Stimulated activated naive CD8-positive, alpha-beta T cell treated with anti-CD3 and anti-CD28 coated beads, Interleukin-15, Interleukin-2, amounts not matched to agents 100 ng/mL and 50 ng/mL, for 24 hours (primary cell): Measurements from ENCODE around the gene TLX1.
"Not testable (repeated sequence)": the region's sequence is repeated elsewhere in the genome, so short reads cannot be mapped to it uniquely, and the experiment has no call there.

Source experiments
- H3K27ac Mint-ChIP-seq: one replicate; pipeline ENCODE4 v1.8.0; 2021; ENCODE audit warnings: mild to moderate bottlenecking, mixed read lengths
- H3K27me3 Mint-ChIP-seq: one replicate; pipeline ENCODE4 v1.8.0; 2021; ENCODE audit warnings: mixed read lengths
- H3K36me3 Mint-ChIP-seq: one replicate; pipeline ENCODE4 v1.8.0; 2021; ENCODE audit warnings: low read depth, mixed read lengths
- H3K4me1 Mint-ChIP-seq: one replicate; pipeline ENCODE4 v1.8.0; 2021; ENCODE audit warnings: low read depth, mixed read lengths
- H3K4me3 Mint-ChIP-seq: one replicate; pipeline ENCODE4 v1.8.0; 2021; ENCODE audit warnings: mild to moderate bottlenecking, mixed read lengths
- H3K9me3 Mint-ChIP-seq: one replicate; pipeline ENCODE4 v1.8.0; 2021; ENCODE audit warnings: mixed read lengths

TLX1 gene

GRCh38 chr10:101146392-101147251 is 15.5 kb downstream of the TLX1 start:
- Mint-ChIP-seq H3K27ac (no peak overlapping the region), H3K27me3 (peaks cover 87% of the 10 kb centered on the region), H3K9me3 (no peaks in the 10 kb centered on the region), H3K36me3 (no peaks in the 10 kb centered on the region), H3K4me1 (peaks cover 4% of the 10 kb centered on the region), H3K4me3 (no peak overlapping the region)

- no peaks in the 10 kb centered on the region for H3K4me1 Mint-ChIP-seq
- H3K4me3 Mint-ChIP-seq = no peak overlapping the region
- peaks cover 76% of the 10 kb centered on the region for H3K27me3 Mint-ChIP-seq
- H3K27ac Mint-ChIP-seq = no peak overlapping the region
- no peaks in the 10 kb centered on the region for H3K9me3 Mint-ChIP-seq
- H3K36me3 Mint-ChIP-seq = no peaks in the 10 kb centered on the region
These were observed 20.3 kb downstream of the TLX1 start for GRCh38 chr10:101151395-101151794.

- Mint-ChIP-seq H3K4me1 (no peaks in the 10 kb centered on the region), H3K4me3 (no peak overlapping the region), H3K9me3 (no peaks in the 10 kb centered on the region)
These were observed 21.2 kb downstream of the TLX1 start for GRCh38 chr10:101152316-101152715.

DNA sequence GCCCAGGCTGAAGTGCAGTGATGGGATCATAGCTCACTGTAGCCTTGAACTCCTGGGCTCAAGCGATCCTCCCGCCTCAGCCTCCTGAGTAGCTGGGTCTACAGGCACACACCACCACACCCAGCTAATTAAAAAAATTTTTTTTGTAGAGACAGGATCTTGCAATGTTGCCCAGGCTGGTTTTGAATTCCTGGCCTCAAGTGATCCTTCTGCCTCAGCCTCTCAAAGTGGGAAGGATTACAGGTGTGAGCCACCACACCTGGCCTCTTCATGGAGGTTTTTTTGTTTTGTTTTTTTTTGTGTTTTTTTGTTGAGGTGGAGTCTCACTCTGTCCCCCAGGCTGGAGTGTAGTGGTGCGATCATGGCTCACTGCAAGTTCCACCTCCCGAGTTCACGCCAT is 23.4 kb downstream of the TLX1 start:
- not testable (repeated sequence) for H3K4me3 Mint-ChIP-seq, H3K36me3 Mint-ChIP-seq, H3K9me3 Mint-ChIP-seq, H3K4me1 Mint-ChIP-seq, H3K27ac Mint-ChIP-seq
- peaks cover 69% of the 10 kb centered on the region for H3K27me3 Mint-ChIP-seq

More at GRCh38 chr10:101152316-101152715, 21.2 kb downstream of the TLX1 start:
- Mint-ChIP-seq H3K36me3 (no peaks in the 10 kb centered on the region), H3K27me3 (peaks cover 74% of the 10 kb centered on the region), H3K27ac (no peak overlapping the region)

GRCh38 chr10:101155896-101156295 is 24.8 kb downstream of the TLX1 start:
- Mint-ChIP-seq H3K4me1 (no peaks in the 10 kb centered on the region), H3K9me3 (no peaks in the 10 kb centered on the region), H3K27me3 (peaks cover 57% of the 10 kb centered on the region), H3K36me3 (no peaks in the 10 kb centered on the region), H3K27ac (no peak overlapping the region), H3K4me3 (no peak overlapping the region)

DNA sequence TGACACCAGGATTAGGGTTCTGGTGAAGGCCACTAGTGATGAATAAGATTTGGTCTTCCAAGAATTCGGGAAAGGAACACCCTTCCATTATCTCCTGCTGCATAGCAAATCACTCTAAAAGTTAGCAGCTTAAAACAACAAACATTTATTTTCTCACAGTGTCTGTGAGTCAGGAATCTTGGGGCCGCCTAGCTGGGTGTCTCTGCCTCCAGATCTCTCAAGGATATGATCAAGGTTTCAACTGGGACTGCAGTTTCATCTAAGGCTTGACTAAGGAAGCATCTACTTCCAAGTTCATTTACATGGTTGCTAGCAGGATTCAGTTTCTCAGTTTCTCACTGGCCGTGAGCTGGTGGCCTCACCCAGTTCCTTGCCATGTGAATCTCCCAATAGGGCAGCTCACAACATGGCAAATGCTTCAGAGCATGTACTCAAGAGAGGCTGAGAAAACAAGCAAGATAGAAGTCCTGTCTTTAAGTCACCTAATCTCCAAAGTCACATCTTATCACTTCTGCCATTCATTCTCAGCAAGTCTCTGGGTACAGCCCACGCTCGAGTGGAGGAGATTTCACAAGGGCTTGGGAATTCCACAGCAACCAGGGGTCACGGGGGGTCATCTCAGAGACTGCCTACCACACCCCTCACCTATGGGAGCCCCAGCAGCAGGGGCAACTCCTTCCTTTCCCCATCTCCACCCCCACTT is 26.8 kb downstream of the TLX1 start:
- no peak overlapping the region for H3K4me3 Mint-ChIP-seq

DNA sequence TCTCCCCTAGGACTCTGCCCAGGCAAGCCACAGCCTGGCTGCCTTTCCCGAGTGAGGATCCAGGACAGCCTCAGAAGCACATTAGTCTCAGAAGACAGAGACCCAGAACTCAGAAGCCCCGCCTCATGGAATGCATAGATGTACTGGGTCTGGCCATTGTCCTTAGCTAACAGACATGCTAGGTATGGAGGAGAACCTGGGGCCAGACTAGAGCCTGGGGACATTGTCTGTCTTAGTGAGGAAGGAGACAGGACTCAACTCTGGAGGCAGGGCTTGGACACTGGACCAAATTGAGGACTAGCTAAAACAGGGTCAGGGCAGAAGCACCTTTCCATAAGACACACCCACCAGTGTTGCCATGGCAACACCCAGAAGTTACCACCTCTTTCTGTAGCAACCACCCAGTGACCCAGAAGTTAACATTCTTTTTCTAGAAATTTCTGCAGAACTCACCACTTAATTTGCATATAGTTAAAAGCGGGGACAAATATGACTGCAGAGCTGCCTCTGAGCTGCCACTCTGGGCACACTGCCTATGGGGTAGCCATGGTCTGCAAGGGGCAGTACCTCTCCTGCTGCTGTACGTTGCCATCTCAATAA is 27.5 kb downstream of the TLX1 start:
- Mint-ChIP-seq H3K36me3 (no peaks in the 10 kb centered on the region), H3K27ac (no peak overlapping the region), H3K27me3 (peaks cover 61% of the 10 kb centered on the region), H3K9me3 (no peaks in the 10 kb centered on the region), H3K4me3 (no peak overlapping the region), H3K4me1 (peaks cover 11% of the 10 kb centered on the region)

More for the DNA sequence above, 26.8 kb downstream of the TLX1 start:
- Mint-ChIP-seq H3K9me3 (no peaks in the 10 kb centered on the region), H3K27me3 (peaks cover 61% of the 10 kb centered on the region), H3K36me3 (no peaks in the 10 kb centered on the region), H3K4me1 (peaks cover 11% of the 10 kb centered on the region), H3K27ac (no peak overlapping the region)

GRCh38 chr10:101161494-101162299 is 30.6 kb downstream of the TLX1 start:
- no peaks in the 10 kb centered on the region for H3K36me3 Mint-ChIP-seq
- no peak overlapping the region for H3K27ac Mint-ChIP-seq
- peaks cover 65% of the 10 kb centered on the region for H3K27me3 Mint-ChIP-seq
- no peak overlapping the region for H3K4me3 Mint-ChIP-seq
- H3K9me3 Mint-ChIP-seq = no peaks in the 10 kb centered on the region
- peaks cover 11% of the 10 kb centered on the region for H3K4me1 Mint-ChIP-seq

DNA sequence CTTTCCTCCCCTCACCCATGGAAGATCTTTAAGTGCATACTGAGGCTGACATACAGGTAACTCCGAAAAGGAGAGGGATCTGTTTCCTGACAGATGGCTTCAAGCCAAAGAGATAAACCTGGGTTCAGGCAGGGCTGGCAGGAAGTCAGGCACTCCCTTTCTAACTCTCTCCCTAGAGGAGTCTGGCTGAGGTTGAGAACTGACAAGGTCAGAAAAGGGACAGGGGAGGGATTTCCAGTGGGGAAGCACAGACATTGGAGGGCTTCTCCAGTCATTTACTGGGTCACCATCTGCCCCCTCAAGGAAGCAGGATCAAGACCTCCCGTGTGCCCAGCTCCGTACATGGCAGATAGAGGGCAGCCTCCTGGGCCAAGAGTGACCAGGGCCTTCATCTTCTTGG is 31.6 kb downstream of the TLX1 start:
- H3K36me3 Mint-ChIP-seq = no peaks in the 10 kb centered on the region
- H3K4me1 Mint-ChIP-seq = peaks cover 11% of the 10 kb centered on the region
- peaks cover 67% of the 10 kb centered on the region for H3K27me3 Mint-ChIP-seq
- H3K27ac Mint-ChIP-seq = no peak overlapping the region
- no peak overlapping the region for H3K4me3 Mint-ChIP-seq
- H3K9me3 Mint-ChIP-seq = no peaks in the 10 kb centered on the region

DNA sequence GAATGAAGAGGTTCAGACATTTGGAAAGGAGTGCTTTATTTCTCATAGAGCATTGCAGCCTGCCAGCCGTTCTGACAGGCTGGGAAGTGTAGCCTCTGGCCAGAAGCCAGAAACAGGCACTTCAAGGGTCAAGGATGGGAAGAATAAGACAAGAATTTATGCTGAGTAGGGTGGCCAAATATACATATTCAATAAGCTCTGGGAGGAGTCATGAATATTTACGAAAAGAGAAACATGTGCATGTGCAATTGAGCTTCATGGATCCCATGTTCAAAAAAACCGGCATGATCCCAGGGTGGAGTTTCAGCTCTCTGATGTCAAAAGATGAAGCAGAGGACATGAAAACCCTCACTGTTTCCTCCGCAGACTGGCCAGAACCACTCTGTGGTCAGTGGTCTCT is 32.9 kb downstream of the TLX1 start:
- Mint-ChIP-seq H3K9me3 (no peaks in the 10 kb centered on the region), H3K4me3 (no peak overlapping the region), H3K27me3 (peaks cover 70% of the 10 kb centered on the region), H3K27ac (no peak overlapping the region), H3K36me3 (no peaks in the 10 kb centered on the region), H3K4me1 (peaks cover 11% of the 10 kb centered on the region)

- H3K4me1 Mint-ChIP-seq = peaks cover 11% of the 10 kb centered on the region
- H3K9me3 Mint-ChIP-seq = no peaks in the 10 kb centered on the region
- peaks cover 78% of the 10 kb centered on the region for H3K27me3 Mint-ChIP-seq
- no peak overlapping the region for H3K4me3 Mint-ChIP-seq
- H3K27ac Mint-ChIP-seq = no peak overlapping the region
- no peaks in the 10 kb centered on the region for H3K36me3 Mint-ChIP-seq
These were observed 34.6 kb downstream of the TLX1 start for GRCh38 chr10:101165736-101166135.

- H3K9me3 Mint-ChIP-seq = no peaks in the 10 kb centered on the region
- H3K27ac Mint-ChIP-seq = no peak overlapping the region
- peaks cover 9% of the 10 kb centered on the region for H3K4me1 Mint-ChIP-seq
- H3K36me3 Mint-ChIP-seq = no peaks in the 10 kb centered on the region
- H3K27me3 Mint-ChIP-seq = peaks cover 76% of the 10 kb centered on the region
- no peak overlapping the region for H3K4me3 Mint-ChIP-seq
These were observed 35.3 kb downstream of the TLX1 start for GRCh38 chr10:101166430-101166829.

GRCh38 chr10:101172741-101173140 is 41.6 kb downstream of the TLX1 start:
- Mint-ChIP-seq H3K4me3 (no peak overlapping the region), H3K4me1 (no peaks in the 10 kb centered on the region), H3K27ac (no peak overlapping the region), H3K27me3 (peaks cover 75% of the 10 kb centered on the region), H3K9me3 (peaks cover 9% of the 10 kb centered on the region), H3K36me3 (peaks cover 5% of the 10 kb centered on the region)

GRCh38 chr10:101174319-101174718 is 43.2 kb downstream of the TLX1 start:
- Mint-ChIP-seq H3K27me3 (peaks cover 68% of the 10 kb centered on the region), H3K27ac (no peak overlapping the region), H3K9me3 (peaks cover 9% of the 10 kb centered on the region), H3K4me3 (no peak overlapping the region), H3K36me3 (peaks cover 5% of the 10 kb centered on the region), H3K4me1 (no peaks in the 10 kb centered on the region)
